Measurements from ENCODE around the gene PLK2.

PLK2 gene

GRCh38 chr5:58404734-58405133 lies 55.2 kb downstream of the PLK2 start:
- H2AFZ ChIP-seq (ENCODE audit: low read depth, low read length) = no peak overlapping the region
- no peaks in the 10 kb centered on the region for H3K9me3 ChIP-seq (ENCODE audit: control insufficient read depth, low read length)
- H2BK5ac ChIP-seq (ENCODE audit: low read depth, low read length, poor library complexity, severe bottlenecking) = no peak overlapping the region
- no peak for DNase-seq
- H3K27me3 ChIP-seq (ENCODE audit: control insufficient read depth in 1 of 2, insufficient read depth in 1 of 2, low read length in 2 of 2) = no peaks in the 10 kb centered on the region
- no peak overlapping the region for H4K8ac ChIP-seq (ENCODE audit: low read length)
- H3K4me3 ChIP-seq (ENCODE audit: insufficient read depth in 1 of 2, low read depth in 1 of 2, low read length in 2 of 2) = no peak overlapping the region
- H3K36me3 ChIP-seq (ENCODE audit: control insufficient read depth in 1 of 2, insufficient read depth in 2 of 2, low read depth in 1 of 2, low read length in 2 of 2) = no peaks in the 10 kb centered on the region
- no peak overlapping the region for H3K9ac ChIP-seq (ENCODE audit: low read length)
- WGBS = 95% methylated on average over 3 of the region's 3 CpGs
- H3K27ac ChIP-seq (ENCODE audit: low read length, poor library complexity, severe bottlenecking) = no peak overlapping the region
- no peak overlapping the region for H2BK12ac ChIP-seq (ENCODE audit: low read length in 2 of 2)
- H3K4me1 ChIP-seq (ENCODE audit: control insufficient read depth, insufficient read depth, low read depth, low read length) = no peaks in the 10 kb centered on the region
- no peak overlapping the region for H3K4me2 ChIP-seq (ENCODE audit: low read length, poor library complexity, severe bottlenecking)
- no peak overlapping the region for H4K91ac ChIP-seq (ENCODE audit: low read length)
- no peak overlapping the region for H3K23ac ChIP-seq (ENCODE audit: low read length in 2 of 2)
- no peak overlapping the region for H3K18ac ChIP-seq (ENCODE audit: low read depth in 1 of 2, low read length in 2 of 2)
- no peak overlapping the region for H3K4ac ChIP-seq (ENCODE audit: low read depth in 1 of 2, low read length in 2 of 2)
- no peak overlapping the region for H2AK5ac ChIP-seq (ENCODE audit: low read length, severe bottlenecking)
- H3K79me1 ChIP-seq (replicated peaks; ENCODE audit: low read length, poor library complexity, severe bottlenecking) = no peaks in the 10 kb centered on the region
- H2BK120ac ChIP-seq (ENCODE audit: low read depth, low read length) = no peak overlapping the region
- no peak overlapping the region for H2BK15ac ChIP-seq (ENCODE audit: low read depth, poor library complexity, severe bottlenecking)
- no peak overlapping the region for H3K14ac ChIP-seq (ENCODE audit: low read length in 2 of 2)

Data from mesenchymal stem cell (in vitro differentiated cells and primary cell).